Thyroid gland (tissue), 4 donors: ENCODE data around the gene ATP6V1A. TPM values are rescaled to one million over a fixed set of nuclear protein-coding genes. Genes with fewer than 3 reads are reported as not detected.
A peak's percentile ranks its signal among the peaks of the same experiment; 100 is the strongest.

Experiments
- DNase-seq, 2 donors: peaks; one replicate each; pipeline ENCODE4 v3.0.0-alpha.2; 2019
- H3K27ac ChIP-seq, 3 donors: fragments of 200-600 bp; sonication (generic); 1 replicate in 2 of 3; 2 replicates in 1 of 3; pipeline ENCODE4 v1.5.1; 2016 to 2019; ENCODE audit warnings: mild to moderate bottlenecking in 1 of 3, moderate library complexity in 1 of 3
- H3K27me3 ChIP-seq: fragments of 200-600 bp; sonication (generic); one replicate; pipeline ENCODE4 v1.5.1; 2019
- H3K36me3 ChIP-seq, 2 donors: fragments of 200-600 bp; sonication (generic); one replicate each; pipeline ENCODE4 v1.5.1; 2016 to 2019
- H3K4me1 ChIP-seq, 2 donors: fragments of 200-600 bp; sonication (generic); one replicate each; pipeline ENCODE4 v1.5.1; 2017 to 2019
- H3K4me3 ChIP-seq, 3 donors: fragments of 200-600 bp; sonication (generic); replicated peaks in 1 of 3; 1 replicate in 2 of 3; 2 replicates in 1 of 3; pipeline ENCODE4 v1.5.1; 2016; ENCODE audit warnings: mild to moderate bottlenecking in 1 of 3
- H3K9me3 ChIP-seq: fragments of 200-600 bp; sonication (generic); one replicate; pipeline ENCODE4 v1.5.1; 2017
- POLR2A ChIP-seq, 2 donors: fragments of 450-650 bp; IDR thresholded peaks; one replicate each; pipeline ENCODE4 v1.6.1; 2017; ENCODE audit warnings: antibody characterized with exemption in 2 of 2, mild to moderate bottlenecking in 2 of 2, moderate library complexity in 1 of 2
- WGBS, 2 donors: methylation state at CpG; one replicate each; pipeline ENCODE4 v1.1.5; 2017; 5-methylcytosine and 5-hydroxymethylcytosine counted together
- intact Hi-C: fragments of 100-400 bp; cut with DNase I; formaldehyde crosslinking; loops from one replicate; pipeline ENCODE4 v1.15.1; 2023
- total RNA-seq, 4 donors: library from RNA; depleted of rRNA; stranded (reverse); fragments of >200 nt; gene quantifications; one replicate each; pipeline ENCODE4 v1.2.3, GENCODE V29; 2016
- TF ChIP-seq, protein P1 (sequence below), 6 experiments: fragments of 200-600 bp in 3 of 6; fragments of 450-650 bp in 3 of 6; sonication (generic) in 3 of 6; IDR thresholded peaks; one replicate each; pipeline ENCODE4 v1.5.1; 2016 to 2019; ENCODE audit warnings: antibody characterized with exemption in 6 of 6, mild to moderate bottlenecking in 2 of 6, inconsistent platforms in 1 of 6, moderate library complexity in 1 of 6

Gene ATP6V1A
- total RNA-seq, 4 donors from 2014 or later: 75.4 to 157 (median 112) TPM

DNA sequence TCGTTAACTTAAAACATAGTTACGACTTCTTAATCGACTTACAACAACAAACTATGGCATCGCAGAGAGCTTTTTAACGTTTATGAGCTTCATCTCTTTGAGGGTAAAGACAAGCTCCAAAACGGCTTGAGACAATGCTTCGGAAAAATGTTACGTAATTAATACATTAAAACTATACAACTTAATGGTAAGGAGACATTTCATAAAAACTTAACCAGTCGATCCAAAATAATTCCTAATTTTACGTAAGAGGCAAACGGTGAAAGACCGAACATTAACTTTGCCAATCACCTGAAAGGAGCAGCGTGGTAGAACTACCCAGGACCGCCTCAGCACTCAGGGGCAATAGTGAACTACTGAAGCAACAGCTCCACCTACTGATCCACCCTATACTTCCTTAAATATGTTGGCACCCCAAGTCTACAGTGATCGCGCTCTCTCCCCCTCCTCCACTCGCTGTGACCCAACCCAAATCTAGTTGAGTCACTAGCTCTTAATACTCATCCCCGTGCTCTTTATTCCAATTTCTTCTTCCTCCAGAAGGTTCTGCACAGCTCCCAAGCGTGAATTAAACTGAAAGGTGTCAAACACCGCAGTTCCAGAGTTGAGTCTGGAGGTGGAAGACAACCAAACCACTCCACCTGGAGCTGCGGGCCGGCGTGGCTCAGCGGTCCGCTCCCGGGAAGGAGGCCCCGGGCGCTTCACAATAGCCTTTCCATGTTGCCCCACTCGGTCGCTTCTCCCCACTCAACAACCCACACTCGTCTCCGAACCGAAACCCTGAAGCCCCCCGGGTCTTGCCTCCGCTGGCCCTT, 1.7 kb upstream of the ATP6V1A start:
- Histone ChIP-seq H3K27ac (peak overlapping the region; percentile 97 to 100 (median 99)), H3K4me1 (peaks cover 23 to 29% of the 10 kb centered on the region in 2 donors), H3K27me3 (no peaks in the 10 kb centered on the region), H3K4me3 (peak overlapping the region; percentile 85 to 98 (median 96)), H3K9me3 (no peaks in the 10 kb centered on the region), H3K36me3 (no peaks in the 10 kb centered on the region)
- intact Hi-C loops: no loop called here
- DNase-seq: peak; percentile 69 to 71
- TF ChIP-seq, protein P1, sequence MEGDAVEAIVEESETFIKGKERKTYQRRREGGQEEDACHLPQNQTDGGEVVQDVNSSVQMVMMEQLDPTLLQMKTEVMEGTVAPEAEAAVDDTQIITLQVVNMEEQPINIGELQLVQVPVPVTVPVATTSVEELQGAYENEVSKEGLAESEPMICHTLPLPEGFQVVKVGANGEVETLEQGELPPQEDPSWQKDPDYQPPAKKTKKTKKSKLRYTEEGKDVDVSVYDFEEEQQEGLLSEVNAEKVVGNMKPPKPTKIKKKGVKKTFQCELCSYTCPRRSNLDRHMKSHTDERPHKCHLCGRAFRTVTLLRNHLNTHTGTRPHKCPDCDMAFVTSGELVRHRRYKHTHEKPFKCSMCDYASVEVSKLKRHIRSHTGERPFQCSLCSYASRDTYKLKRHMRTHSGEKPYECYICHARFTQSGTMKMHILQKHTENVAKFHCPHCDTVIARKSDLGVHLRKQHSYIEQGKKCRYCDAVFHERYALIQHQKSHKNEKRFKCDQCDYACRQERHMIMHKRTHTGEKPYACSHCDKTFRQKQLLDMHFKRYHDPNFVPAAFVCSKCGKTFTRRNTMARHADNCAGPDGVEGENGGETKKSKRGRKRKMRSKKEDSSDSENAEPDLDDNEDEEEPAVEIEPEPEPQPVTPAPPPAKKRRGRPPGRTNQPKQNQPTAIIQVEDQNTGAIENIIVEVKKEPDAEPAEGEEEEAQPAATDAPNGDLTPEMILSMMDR (IDR thresholded peaks at IDR 0.05): peak in 5 of 6 experiments; percentile 35 to 68 (median 58)
- TF ChIP-seq POLR2A (IDR thresholded peaks at IDR 0.05): no peak
- WGBS, 2 donors: 2% methylated on average over 32 to 35 of the region's 35 CpGs

- H3K4me1 ChIP-seq: peaks cover 23 to 29% of the 10 kb centered on the region in 2 donors
- no peaks in the 10 kb centered on the region for H3K27me3 ChIP-seq
- DNase-seq: peak; percentile 93 to 94
- peak; percentile 62 to 85 for TF ChIP-seq POLR2A (IDR thresholded peaks at IDR 0.05)
- TF ChIP-seq, protein P1 (IDR thresholded peaks at IDR 0.05): peak in 1 of 6 experiments; percentile 11
- peak within 1 kb of the TSS; percentile 85 to 98 (median 96) for H3K4me3 ChIP-seq
- H3K36me3 ChIP-seq: no peaks in the 10 kb centered on the region
- intact Hi-C loops: no loop called here
- H3K9me3 ChIP-seq: no peaks in the 10 kb centered on the region
- WGBS, 2 donors: 0% methylated on average over 38 to 62 of the region's 72 CpGs
- peak within 1 kb of the TSS; percentile 97 to 100 (median 99) for H3K27ac ChIP-seq
Observed at GRCh38 chr3:113745756-113746547, 883 bp upstream of the ATP6V1A start, which contains the start of gene NAA50. NAA50 (minus strand) TSS chr3:113746249; CDS start chr3:113745949, 300 bp downstream.

DNA sequence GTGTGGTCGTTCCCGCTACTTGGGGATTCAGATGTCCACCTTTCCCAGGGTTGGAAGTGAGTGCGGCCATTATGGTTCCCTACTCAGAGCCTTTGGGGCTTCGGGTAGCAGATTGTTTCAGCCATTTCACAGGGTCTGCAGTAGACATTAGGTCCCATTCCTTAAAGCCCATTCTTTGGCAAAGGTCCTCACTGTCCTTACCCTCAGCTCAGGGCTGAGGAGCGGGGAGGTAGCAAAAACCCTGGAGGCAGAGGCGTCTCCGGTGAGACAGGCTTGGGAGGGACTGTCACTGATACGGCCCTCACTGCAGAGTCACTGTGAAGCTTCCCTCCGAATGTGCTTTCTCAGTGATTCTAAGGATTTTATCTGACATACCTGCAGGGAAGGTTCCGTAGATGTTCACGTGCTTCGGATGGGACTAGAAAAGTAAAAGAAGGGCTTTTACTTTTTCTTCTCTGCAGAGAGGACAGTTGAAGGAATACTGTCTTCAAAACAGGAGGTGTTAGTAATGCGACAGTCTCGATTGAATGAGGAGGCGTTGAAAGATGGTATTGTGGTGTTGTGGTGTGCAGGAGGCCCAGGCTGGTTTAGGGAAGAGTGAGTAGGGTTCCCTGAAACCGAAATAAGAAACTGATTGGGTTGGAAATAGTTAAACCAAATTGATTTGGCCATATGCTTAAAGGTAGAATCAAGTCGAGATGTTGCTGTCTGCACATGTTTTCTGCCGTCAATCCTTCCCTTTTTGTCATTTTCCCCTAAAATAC, 630 bp downstream of the ATP6V1A start:
- TF ChIP-seq, protein P1 (IDR thresholded peaks at IDR 0.05): no peak
- TF ChIP-seq POLR2A (IDR thresholded peaks at IDR 0.05): no peak
- intact Hi-C loops: no loop called here
- peak; percentile 20 to 27 for DNase-seq
- Histone ChIP-seq H3K4me3 (peak overlapping the region; percentile 43 to 96 (median 68)), H3K4me1 (peaks cover 23 to 28% of the 10 kb centered on the region in 2 donors), H3K9me3 (no peaks in the 10 kb centered on the region), H3K27ac (peak overlapping the region; percentile 97 to 100 (median 99)), H3K36me3 (no peaks in the 10 kb centered on the region), H3K27me3 (no peaks in the 10 kb centered on the region)
- 2 to 4% methylated on average over 16 to 18 of the region's 18 CpGs for WGBS, 2 donors

- H3K4me3 ChIP-seq: no peak overlapping the region
- intact Hi-C loops: no loop called here
- TF ChIP-seq POLR2A (IDR thresholded peaks at IDR 0.05): no peak
- TF ChIP-seq, protein P1 (IDR thresholded peaks at IDR 0.05): no peak
Observed at GRCh38 chr3:113751141-113751540, 4.3 kb downstream of the ATP6V1A start.

More at GRCh38 chr3:113751141-113751540, 4.3 kb downstream of the ATP6V1A start:
- Histone ChIP-seq H3K36me3 (no peaks in the 10 kb centered on the region), H3K27ac (no peak overlapping the region), H3K4me1 (peaks cover 16 to 19% of the 10 kb centered on the region in 2 donors), H3K27me3 (no peaks in the 10 kb centered on the region), H3K9me3 (no peaks in the 10 kb centered on the region)
- no peak for DNase-seq
